ENCODE results near the gene SESN2. TPM values are rescaled to one million over a fixed set of nuclear protein-coding genes. Genes with fewer than 3 reads are reported as not detected.

The SESN2 gene
- total and polyA plus RNA-seq, 10 of the 15 experiments (the other 5 are each of a cell fraction or from before 2014, with no cell fraction given): 1.5 to 40.9 (median 17.8) TPM

- TF ChIP-seq SUPT20H (IDR thresholded peaks at IDR 0.05; ENCODE audit: borderline replicate concordance, control insufficient read depth, low read depth, low read length) (no peak), HDAC2 (IDR thresholded peaks at IDR 0.05) (no peak), SMAD5 (IDR thresholded peaks at IDR 0.05; ENCODE audit: low read depth) (0 out of 2 replicates have a peak, but pooled peaks have one; percentile 36), BRCA1 (IDR thresholded peaks at IDR 0.05; ENCODE audit: low read depth, low read length) (no peak), PBX3 (IDR thresholded peaks at IDR 0.05; ENCODE audit: insufficient replicate concordance, low read depth, low read length) (peak; percentile 45), CEBPB (IDR thresholded peaks at IDR 0.05; ENCODE audit: borderline replicate concordance in 1 of 2, low read depth in 2 of 2, low read length in 2 of 2) (0 out of 4 replicates have a peak, but pooled peaks of 1 of the 2 experiments have one; percentile 81), RAD51 (IDR thresholded peaks at IDR 0.05) (peak; percentile 41; the same call in 1 of the 2 replicates), NFXL1 (IDR thresholded peaks at IDR 0.05; ENCODE audit: borderline replicate concordance) (no peak), STAT1 (conservative IDR thresholded peaks at IDR 0.05) (no peak), RBBP5 (conservative IDR thresholded peaks at IDR 0.05) (no peak), TCF12 (IDR thresholded peaks at IDR 0.05; ENCODE audit: low read depth, low read length) (0 out of 2 replicates have a peak, but pooled peaks have one; percentile 15), POLR2AphosphoS2 (IDR thresholded peaks at IDR 0.05; ENCODE audit: low read depth, low read length) (no peak), JUNB (IDR thresholded peaks at IDR 0.05) (peak; percentile 15; the same call in 1 of the 2 replicates), CHD2 (IDR thresholded peaks at IDR 0.05; ENCODE audit: borderline replicate concordance, low read depth, low read length) (no peak), SP1 (IDR thresholded peaks at IDR 0.05; ENCODE audit: low read depth, low read length) (no peak), RCOR1 (conservative IDR thresholded peaks at IDR 0.05; ENCODE audit: low read depth, low read length) (no peak), HCFC1 (IDR thresholded peaks at IDR 0.05; ENCODE audit: low read length) (no peak), ZBTB4 (CRISPR knock-in tag; IDR thresholded peaks at IDR 0.05) (no peak)
- TF ChIP-seq, protein P1, sequence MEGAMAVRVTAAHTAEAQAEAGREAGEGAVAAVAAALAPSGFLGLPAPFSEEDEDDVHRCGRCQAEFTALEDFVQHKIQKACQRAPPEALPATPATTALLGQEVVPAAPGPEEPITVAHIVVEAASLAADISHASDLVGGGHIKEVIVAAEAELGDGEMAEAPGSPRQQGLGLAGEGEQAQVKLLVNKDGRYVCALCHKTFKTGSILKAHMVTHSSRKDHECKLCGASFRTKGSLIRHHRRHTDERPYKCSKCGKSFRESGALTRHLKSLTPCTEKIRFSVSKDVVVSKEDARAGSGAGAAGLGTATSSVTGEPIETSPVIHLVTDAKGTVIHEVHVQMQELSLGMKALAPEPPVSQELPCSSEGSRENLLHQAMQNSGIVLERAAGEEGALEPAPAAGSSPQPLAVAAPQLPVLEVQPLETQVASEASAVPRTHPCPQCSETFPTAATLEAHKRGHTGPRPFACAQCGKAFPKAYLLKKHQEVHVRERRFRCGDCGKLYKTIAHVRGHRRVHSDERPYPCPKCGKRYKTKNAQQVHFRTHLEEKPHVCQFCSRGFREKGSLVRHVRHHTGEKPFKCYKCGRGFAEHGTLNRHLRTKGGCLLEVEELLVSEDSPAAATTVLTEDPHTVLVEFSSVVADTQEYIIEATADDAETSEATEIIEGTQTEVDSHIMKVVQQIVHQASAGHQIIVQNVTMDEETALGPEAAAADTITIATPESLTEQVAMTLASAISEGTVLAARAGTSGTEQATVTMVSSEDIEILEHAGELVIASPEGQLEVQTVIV (IDR thresholded peaks at IDR 0.05; ENCODE audit: borderline replicate concordance, partially characterized antibody): no peak
- TF ChIP-seq, protein P2, sequence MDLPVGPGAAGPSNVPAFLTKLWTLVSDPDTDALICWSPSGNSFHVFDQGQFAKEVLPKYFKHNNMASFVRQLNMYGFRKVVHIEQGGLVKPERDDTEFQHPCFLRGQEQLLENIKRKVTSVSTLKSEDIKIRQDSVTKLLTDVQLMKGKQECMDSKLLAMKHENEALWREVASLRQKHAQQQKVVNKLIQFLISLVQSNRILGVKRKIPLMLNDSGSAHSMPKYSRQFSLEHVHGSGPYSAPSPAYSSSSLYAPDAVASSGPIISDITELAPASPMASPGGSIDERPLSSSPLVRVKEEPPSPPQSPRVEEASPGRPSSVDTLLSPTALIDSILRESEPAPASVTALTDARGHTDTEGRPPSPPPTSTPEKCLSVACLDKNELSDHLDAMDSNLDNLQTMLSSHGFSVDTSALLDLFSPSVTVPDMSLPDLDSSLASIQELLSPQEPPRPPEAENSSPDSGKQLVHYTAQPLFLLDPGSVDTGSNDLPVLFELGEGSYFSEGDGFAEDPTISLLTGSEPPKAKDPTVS (IDR thresholded peaks at IDR 0.05; ENCODE audit: low read depth, low read length): no peak
- TF ChIP-seq, protein P3, sequence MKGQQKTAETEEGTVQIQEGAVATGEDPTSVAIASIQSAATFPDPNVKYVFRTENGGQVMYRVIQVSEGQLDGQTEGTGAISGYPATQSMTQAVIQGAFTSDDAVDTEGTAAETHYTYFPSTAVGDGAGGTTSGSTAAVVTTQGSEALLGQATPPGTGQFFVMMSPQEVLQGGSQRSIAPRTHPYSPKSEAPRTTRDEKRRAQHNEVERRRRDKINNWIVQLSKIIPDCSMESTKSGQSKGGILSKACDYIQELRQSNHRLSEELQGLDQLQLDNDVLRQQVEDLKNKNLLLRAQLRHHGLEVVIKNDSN (IDR thresholded peaks at IDR 0.05; ENCODE audit: borderline replicate concordance, extremely low read length, insufficient read depth, low read depth, low read length): no peak
Measured at GRCh38 chr1:28244549-28245251, 14.6 kb upstream of the SESN2 start (continued).

All from GM12878 (cell line).